Smooth muscle cell (in vitro differentiated cells): ENCODE data around the gene ABCA8. TPM values are rescaled to one million over a fixed set of nuclear protein-coding genes. Genes with fewer than 3 reads are reported as not detected.
"Not testable (repeated sequence)": the region's sequence is repeated elsewhere in the genome, so short reads cannot be mapped to it uniquely, and the experiment has no call there.

Source experiments
- DNase-seq: peaks from one replicate; lab custom pipeline; 2025; ENCODE audit not compliant: unreplicated experiment; lab: John Stamatoyannopoulos, UW
- H2AFZ ChIP-seq: fragments of 200-600 bp; sonication (generic); 2 replicates; pipeline ENCODE4 v1.6.0; 2016; ENCODE audit warnings: antibody characterized with exemption, low read depth, mild to moderate bottlenecking
- H3F3A ChIP-seq: fragments of 200-600 bp; sonication (generic); 2 replicates; pipeline ENCODE4 v1.6.0; 2017; ENCODE audit warnings: antibody characterized with exemption, low read depth
- H3K27ac ChIP-seq: fragments of 200-600 bp; sonication (generic); 2 replicates; pipeline ENCODE4 v1.5.1; 2016; ENCODE audit warnings: low read depth, mild to moderate bottlenecking
- H3K27me3 ChIP-seq: fragments of 200-600 bp; sonication (generic); 2 replicates; pipeline ENCODE4 v1.6.1; 2016; ENCODE audit warnings: low read depth, mild to moderate bottlenecking
- H3K36me3 ChIP-seq: fragments of 200-600 bp; sonication (generic); 2 replicates; pipeline ENCODE4 v1.5.1; 2016; ENCODE audit warnings: low read depth
- H3K4me1 ChIP-seq: fragments of 200-600 bp; sonication (generic); 2 replicates; pipeline ENCODE4 v1.5.1; 2016; ENCODE audit warnings: low read depth
- H3K4me2 ChIP-seq: fragments of 200-600 bp; sonication (generic); 2 replicates; pipeline ENCODE4 v1.6.0; 2016; ENCODE audit warnings: mild to moderate bottlenecking
- H3K4me3 ChIP-seq: fragments of 200-600 bp; sonication (generic); 2 replicates; pipeline ENCODE4 v1.5.1; 2016; ENCODE audit warnings: mild to moderate bottlenecking
- H3K79me2 ChIP-seq: fragments of 200-600 bp; sonication (generic); 2 replicates; pipeline ENCODE4 v1.6.0; 2016; ENCODE audit warnings: low read depth, mild to moderate bottlenecking
- H3K9ac ChIP-seq: fragments of 200-600 bp; sonication (generic); 2 replicates; pipeline ENCODE4 v1.6.0; 2016; ENCODE audit warnings: low read depth
- H3K9me3 ChIP-seq: fragments of 200-600 bp; sonication (generic); replicated peaks from 2 replicates; pipeline ENCODE4 v1.5.1; 2016; ENCODE audit warnings: low read depth
- H4K20me1 ChIP-seq: fragments of 200-600 bp; sonication (generic); 2 replicates; pipeline ENCODE4 v1.6.0; 2016; ENCODE audit warnings: low read depth
- CTCF ChIP-seq: fragments of 200-600 bp; sonication (generic); IDR thresholded peaks from 2 replicates; pipeline ENCODE4 v1.5.1; 2017; ENCODE audit warnings: borderline replicate concordance, mild to moderate bottlenecking, antibody characterized with exemption; ENCODE audit not compliant: insufficient read depth, poor library complexity, severe bottlenecking
- WGBS: methylation state at CpG from one replicate; pipeline ENCODE4 v1.1.7; 2016; ENCODE audit warnings: low lambda C conversion rate; 5-methylcytosine and 5-hydroxymethylcytosine counted together
- polyA plus RNA-seq: library from polyadenylated mRNA; unstranded; fragments of >200 nt; fragmentation: Nextera tagmentation; extraction: Ambion mirVana; gene quantifications from 2 replicates; pipeline ENCODE4 v1.2.1, GENCODE V29; 2016
- total RNA-seq: library from RNA; depleted of rRNA; stranded (reverse); fragments of >200 nt; gene quantifications from 2 replicates; pipeline ENCODE4 v1.2.3, GENCODE V29; 2014

Gene ABCA8
- total and polyA plus RNA-seq, 2 experiments from 2014 or later: 1.7 to 6.9 TPM

- no peak overlapping the region for H3K4me3 ChIP-seq
- WGBS: 94% methylated on average over 7 of the region's 7 CpGs
- H3K9me3 ChIP-seq: no peaks in the 10 kb centered on the region
- H3K4me2 ChIP-seq: no peak overlapping the region
- H3K36me3 ChIP-seq: no peaks in the 10 kb centered on the region
- DNase-seq: no peak
- no peaks in the 10 kb centered on the region for H4K20me1 ChIP-seq
- H3K27me3 ChIP-seq: peaks cover 5% of the 10 kb centered on the region
- H3K79me2 ChIP-seq: no peaks in the 10 kb centered on the region
- no peak for TF ChIP-seq CTCF
- no peaks in the 10 kb centered on the region for H3K4me1 ChIP-seq
- H3K27ac ChIP-seq: no peak overlapping the region
- H2AFZ ChIP-seq: no peak overlapping the region
- H3K9ac ChIP-seq: no peak overlapping the region
- H3F3A ChIP-seq: no peaks in the 10 kb centered on the region
Measured at GRCh38 chr17:68831170-68831569, 124.0 kb downstream of the ABCA8 start.

DNA sequence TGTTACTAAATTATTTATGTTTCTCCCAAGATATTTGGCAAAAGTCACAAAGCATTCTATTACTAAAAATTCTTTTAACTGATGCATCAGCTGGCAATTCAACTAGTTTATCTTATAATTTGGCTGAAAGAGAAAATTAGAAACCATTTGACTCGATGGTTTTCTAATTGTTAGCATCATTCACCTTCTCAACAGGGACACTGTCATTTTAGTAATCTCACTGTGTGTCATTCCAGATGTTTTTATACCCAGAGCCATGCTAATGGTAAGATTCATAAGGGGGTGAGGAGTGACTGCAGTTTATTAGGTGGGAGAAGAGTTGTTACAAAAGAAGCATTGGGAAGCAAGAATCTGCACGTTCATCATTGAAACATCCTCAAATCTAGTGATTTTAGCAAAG lies 124.9 kb downstream of the ABCA8 start:
- no peaks in the 10 kb centered on the region for H3K9me3 ChIP-seq
- no peak overlapping the region for H2AFZ ChIP-seq
- H3F3A ChIP-seq: no peaks in the 10 kb centered on the region
- H3K27me3 ChIP-seq: peaks cover 5% of the 10 kb centered on the region
- no peaks in the 10 kb centered on the region for H3K4me1 ChIP-seq
- H3K9ac ChIP-seq: no peak overlapping the region
- H3K27ac ChIP-seq: no peak overlapping the region
- H3K79me2 ChIP-seq: no peaks in the 10 kb centered on the region
- 72% methylated on average over 2 of the region's 2 CpGs for WGBS
- no peaks in the 10 kb centered on the region for H3K36me3 ChIP-seq
- no peak overlapping the region for H3K4me3 ChIP-seq
- no peak for DNase-seq
- H3K4me2 ChIP-seq: no peak overlapping the region
- TF ChIP-seq CTCF: no peak
- no peaks in the 10 kb centered on the region for H4K20me1 ChIP-seq

GRCh38 chr17:68829211-68829610 lies 126.0 kb downstream of the ABCA8 start:
- Histone ChIP-seq H3K4me2 (no peak overlapping the region), H3K79me2 (no peaks in the 10 kb centered on the region), H3F3A (no peaks in the 10 kb centered on the region), H3K9ac (no peak overlapping the region), H2AFZ (no peak overlapping the region), H3K4me1 (no peaks in the 10 kb centered on the region), H3K36me3 (no peaks in the 10 kb centered on the region), H3K27me3 (peaks cover 5% of the 10 kb centered on the region), H3K27ac (no peak overlapping the region), H3K9me3 (no peaks in the 10 kb centered on the region), H4K20me1 (no peaks in the 10 kb centered on the region), H3K4me3 (no peak overlapping the region)
- WGBS: 90% methylated on average over 4 of the region's 4 CpGs
- no peak for DNase-seq
- TF ChIP-seq CTCF: no peak

DNA sequence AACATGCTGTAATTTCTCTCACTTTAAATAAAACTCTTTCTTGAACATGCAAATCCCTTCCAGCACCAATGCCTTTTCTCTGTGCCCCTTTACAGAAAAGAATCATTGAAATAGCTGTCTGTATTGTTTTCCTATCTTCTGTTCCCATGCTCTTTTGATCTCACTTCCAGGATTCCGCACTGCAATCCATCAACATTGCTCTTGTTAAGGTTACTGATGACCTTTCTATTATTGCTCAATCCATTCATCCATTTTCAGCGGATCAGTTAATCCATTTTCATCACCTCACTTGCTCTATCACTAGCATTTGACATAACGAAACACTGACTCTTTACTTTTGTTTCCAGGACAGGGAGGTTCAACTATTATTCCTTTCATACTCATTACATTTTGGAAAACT lies 130.5 kb downstream of the ABCA8 start:
- peaks cover 17% of the 10 kb centered on the region for H3F3A ChIP-seq
- DNase-seq: no peak
- no peak overlapping the region for H3K4me2 ChIP-seq
- no peaks in the 10 kb centered on the region for H4K20me1 ChIP-seq
- no peaks in the 10 kb centered on the region for H3K79me2 ChIP-seq
- no peaks in the 10 kb centered on the region for H3K36me3 ChIP-seq
- H3K4me3 ChIP-seq: no peak overlapping the region
- no peak for TF ChIP-seq CTCF
- H3K27me3 ChIP-seq: no peaks in the 10 kb centered on the region
- no peak overlapping the region for H3K9ac ChIP-seq
- no peak overlapping the region for H3K27ac ChIP-seq
- H3K4me1 ChIP-seq: peaks cover 11% of the 10 kb centered on the region
- no peak overlapping the region for H2AFZ ChIP-seq
- H3K9me3 ChIP-seq: no peaks in the 10 kb centered on the region
- WGBS: 87% methylated on average over 3 of the region's 3 CpGs

DNA sequence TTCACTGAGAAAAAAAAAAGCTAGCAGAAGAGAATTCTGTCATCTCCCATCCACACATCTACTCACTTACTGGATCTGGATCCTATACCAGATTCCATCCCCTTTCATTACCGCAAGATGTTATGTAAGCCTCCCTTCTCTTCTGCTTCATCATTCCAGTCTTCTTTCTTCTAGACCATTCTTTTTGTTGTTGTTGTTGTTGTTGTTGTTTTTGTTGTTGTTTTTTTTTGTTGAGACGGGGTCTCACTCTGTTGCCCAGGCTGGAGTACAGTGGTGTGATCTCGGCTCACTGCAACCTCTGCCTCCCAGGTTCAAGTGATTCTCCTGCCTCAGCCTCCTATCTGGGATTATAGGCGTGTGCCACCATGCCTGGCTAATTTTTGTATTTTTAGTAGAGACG lies 131.0 kb downstream of the ABCA8 start:
- not testable (repeated sequence) for H3K4me3 ChIP-seq, H3K4me2 ChIP-seq

More for the DNA sequence above, 131.0 kb downstream of the ABCA8 start:
- H4K20me1 ChIP-seq, H3K27me3 ChIP-seq, H3K79me2 ChIP-seq, H3K36me3 ChIP-seq, H3K27ac ChIP-seq, DNase-seq, H3K9me3 ChIP-seq, H3K9ac ChIP-seq, H2AFZ ChIP-seq: not testable (repeated sequence)
- WGBS: 90% methylated on average over 5 of the region's 5 CpGs
- H3F3A ChIP-seq: peaks cover 17% of the 10 kb centered on the region
- peaks cover 11% of the 10 kb centered on the region for H3K4me1 ChIP-seq
